Activated CD4-positive, CD25-positive, alpha-beta regulatory T cell treated with anti-CD3 and anti-CD28 coated beads, Interleukin-2, amount 50 U/mL, for 16 hours (primary cell): ENCODE measurements around the gene HPSE.
"Not testable (repeated sequence)": the region's sequence is repeated elsewhere in the genome, so short reads cannot be mapped to it uniquely, and the experiment has no call there.

Experiments used
- DNase-seq: peaks from one replicate; pipeline ENCODE4 v3.0.0-alpha.2; 2020; ENCODE audit warnings: low read depth, low spot score

Gene HPSE

GRCh38 chr4:83284193-83285054 lies 50.2 kb downstream of the HPSE start, which contains the start of gene COQ2:
TSS of gene COQ2 (minus strand) at chr4:83284798. CDS start at chr4:83284764, 34 bp downstream.
- peak; percentile 87 for DNase-seq

DNA sequence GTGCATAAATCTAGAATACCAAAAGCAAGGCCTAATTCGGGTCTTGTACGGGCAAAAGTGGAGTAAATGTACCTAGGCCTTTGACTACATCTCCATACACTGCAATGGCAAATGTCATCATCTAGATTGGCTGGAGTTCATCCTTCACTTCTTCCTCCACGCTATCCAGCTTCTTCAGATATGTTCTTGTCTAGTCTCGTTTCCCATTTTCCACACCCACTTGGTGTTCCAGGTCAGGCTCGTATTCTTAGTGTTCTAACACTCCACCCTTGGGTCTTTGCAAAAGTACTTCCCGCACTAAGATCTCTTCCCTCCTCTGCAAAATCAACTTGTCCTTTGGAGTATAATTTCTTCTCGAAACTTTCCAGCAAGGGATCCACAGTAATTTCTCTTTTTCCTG lies 51.5 kb downstream of the HPSE start:
- no peak for DNase-seq

- DNase-seq = peak; percentile 49
These were observed 52.6 kb downstream of the HPSE start for GRCh38 chr4:83282049-83282535.

DNA sequence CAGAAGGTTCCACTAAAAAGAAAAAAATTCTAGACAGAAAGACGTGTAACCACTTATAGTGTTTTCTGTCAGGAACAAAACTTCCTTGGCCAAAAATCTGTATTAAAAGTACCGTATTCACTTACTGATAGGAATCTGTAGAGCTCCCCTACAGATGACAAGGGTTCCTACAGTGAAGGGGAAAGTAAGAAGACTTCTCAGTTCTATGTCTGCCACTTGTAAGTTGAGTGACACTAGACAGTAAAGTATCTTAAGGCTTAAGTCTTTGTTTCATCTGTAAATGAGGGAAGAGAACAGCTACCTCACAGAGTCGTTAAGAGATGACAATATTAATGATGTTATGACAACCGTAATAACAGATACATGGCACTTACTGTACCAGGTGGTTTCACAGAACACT lies 53.3 kb downstream of the HPSE start:
- no peak for DNase-seq

DNA sequence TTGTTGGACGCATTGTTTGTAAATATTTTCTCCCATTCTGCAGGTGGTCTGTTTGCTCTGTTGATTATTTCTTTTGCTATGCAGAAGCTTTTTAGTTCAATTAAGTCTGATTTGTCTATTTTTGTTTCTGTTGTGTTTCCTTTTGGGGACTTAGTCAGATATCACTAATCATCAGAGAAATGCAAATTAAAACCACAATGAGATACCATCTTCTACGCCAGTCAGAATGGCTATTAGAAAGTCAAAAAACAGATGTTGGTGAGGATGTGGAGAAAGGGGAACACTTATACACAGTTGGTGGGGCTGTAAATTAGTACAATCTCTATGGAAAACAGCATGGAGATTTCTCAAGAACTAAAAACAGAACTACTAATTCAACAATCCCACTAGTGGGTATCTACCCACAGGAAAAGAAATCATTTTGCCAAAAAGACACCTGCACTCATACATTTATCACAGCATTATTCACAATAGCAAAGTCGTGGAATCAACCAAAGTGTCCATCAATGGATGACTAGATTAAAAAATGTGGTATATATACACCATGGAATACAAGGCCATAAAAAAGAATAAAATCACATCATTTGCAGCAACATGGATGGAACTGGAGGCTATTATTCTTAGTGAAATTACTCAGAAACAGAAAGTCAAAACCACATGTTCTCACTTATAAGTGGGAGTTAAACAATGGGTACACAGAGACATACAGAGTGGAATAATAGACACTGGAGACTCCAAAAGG lies 58.2 kb downstream of the HPSE start:
- no peak for DNase-seq

DNA sequence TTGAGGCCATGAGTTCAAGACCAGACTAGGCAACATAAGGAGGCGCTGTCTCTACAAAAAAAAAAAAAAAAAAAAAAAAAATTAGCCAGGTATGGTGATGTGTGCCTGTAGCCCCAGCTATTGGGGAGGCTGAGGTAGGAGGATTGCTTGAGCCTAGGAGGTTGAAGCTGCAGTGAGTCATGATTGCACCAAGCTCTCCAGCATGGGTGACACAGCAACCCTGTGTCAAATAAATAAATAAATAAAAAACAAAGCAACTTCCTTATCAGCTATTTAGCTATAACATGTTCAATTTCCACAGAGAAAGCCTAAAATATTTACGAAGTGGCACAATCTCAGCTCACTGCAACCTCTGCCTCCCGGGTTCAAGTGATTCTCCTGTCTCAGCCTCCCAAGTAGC lies 60.7 kb downstream of the HPSE start:
- DNase-seq = not testable (repeated sequence)

- no peak for DNase-seq
These were observed 61.7 kb downstream of the HPSE start for GRCh38 chr4:83272900-83273299.

DNA sequence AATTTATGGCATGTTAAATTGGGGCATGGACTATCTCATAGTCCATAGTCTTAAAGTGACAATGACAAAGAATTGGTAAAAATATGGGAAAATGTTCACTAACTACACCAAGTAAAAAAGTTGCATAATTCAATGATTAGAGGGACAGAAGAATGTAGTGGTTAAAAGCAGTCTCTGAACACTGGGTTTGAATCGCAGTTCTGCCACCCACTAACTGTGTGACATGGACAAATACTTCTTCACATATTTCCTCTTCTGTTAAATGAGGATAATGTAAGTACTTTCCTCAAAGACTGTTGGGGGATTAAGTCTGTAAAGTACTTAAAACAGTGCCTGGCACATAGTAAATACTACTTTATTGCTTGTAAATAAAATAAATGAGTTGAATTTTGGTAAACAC lies 65.4 kb downstream of the HPSE start:
- DNase-seq = no peak

GRCh38 chr4:83268491-83268890 lies 66.2 kb downstream of the HPSE start:
- DNase-seq = no peak

- no peak for DNase-seq
These were observed 66.7 kb downstream of the HPSE start for GRCh38 chr4:83267830-83268475.

DNA sequence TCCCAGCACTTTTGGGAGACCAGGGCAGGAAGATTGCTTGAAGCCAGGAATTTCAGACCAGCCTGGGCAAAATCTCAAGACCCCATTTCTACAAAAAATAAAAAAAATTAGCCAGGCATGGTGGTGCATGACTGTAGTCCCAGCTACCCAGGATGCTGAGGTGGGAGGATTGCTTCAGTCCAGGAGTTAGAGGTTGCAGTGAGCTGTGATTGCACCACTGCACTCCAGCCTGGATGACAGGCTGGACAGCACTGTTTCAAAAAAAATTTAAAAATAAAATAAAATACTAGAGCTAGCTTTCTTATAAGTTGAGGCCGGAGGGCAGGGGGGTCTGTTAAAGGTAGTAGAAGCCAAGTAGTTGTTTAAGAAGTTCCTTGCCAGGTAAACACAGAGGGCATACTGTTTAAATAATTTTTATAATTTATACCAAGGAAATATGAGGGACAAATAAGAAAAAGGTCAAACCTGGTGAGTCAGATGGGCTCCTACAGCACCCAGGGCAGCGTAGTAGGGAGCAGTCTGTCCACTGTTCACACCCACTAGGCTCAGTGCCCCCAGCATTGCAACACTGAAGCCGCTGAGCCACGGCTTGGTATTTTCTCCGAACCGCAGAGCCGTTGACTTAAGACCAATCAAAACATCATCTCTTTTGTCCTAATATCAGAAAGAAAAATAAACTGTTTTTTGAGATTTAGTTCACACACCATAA lies 67.4 kb downstream of the HPSE start:
- no peak for DNase-seq

- DNase-seq = no peak
These were observed 68.0 kb downstream of the HPSE start for GRCh38 chr4:83266689-83267088.

- no peak for DNase-seq
These were observed 71.5 kb downstream of the HPSE start for GRCh38 chr4:83263106-83263505.

- no peak for DNase-seq
These were observed 72.0 kb downstream of the HPSE start for GRCh38 chr4:83262682-83263081.

- DNase-seq = no peak
These were observed 73.3 kb downstream of the HPSE start for GRCh38 chr4:83261307-83261706.

GRCh38 chr4:83259586-83259985 lies 75.1 kb downstream of the HPSE start:
- DNase-seq = no peak

- no peak for DNase-seq
These were observed 76.2 kb downstream of the HPSE start for GRCh38 chr4:83258461-83258860.

GRCh38 chr4:83257811-83258210 lies 76.8 kb downstream of the HPSE start:
- no peak for DNase-seq

DNA sequence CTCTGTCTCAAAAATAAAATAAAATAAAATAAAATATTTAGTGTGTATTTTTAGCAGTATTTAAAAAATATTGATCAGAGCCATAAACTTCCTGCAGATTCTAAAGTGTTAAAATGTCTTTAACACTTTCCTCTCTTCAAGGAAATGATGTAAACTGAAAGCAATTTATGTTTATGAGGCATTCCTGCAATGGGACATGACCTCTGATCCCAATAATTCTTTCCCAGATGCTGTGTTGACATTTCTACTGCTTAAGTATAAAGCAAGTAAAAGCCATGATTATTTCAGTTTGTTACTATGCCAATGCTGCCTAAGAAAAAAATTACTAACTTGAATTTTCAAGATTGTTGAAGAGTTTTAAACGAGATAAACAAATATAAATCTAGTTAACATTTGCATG lies 79.1 kb downstream of the HPSE start:
- DNase-seq = no peak

- peak; percentile 17 for DNase-seq
These were observed 81.8 kb downstream of the HPSE start for GRCh38 chr4:83252782-83253405.

- no peak for DNase-seq
These were observed 83.2 kb downstream of the HPSE start for GRCh38 chr4:83251447-83251830.
